Keratinocyte (primary cell): Measurements from ENCODE around the gene IFNAR1.

Source experiments
- CTCF ChIP-seq, 3 experiments: IDR thresholded peaks in 1 of 3; conservative IDR thresholded peaks in 1 of 3; optimal IDR thresholded peaks in 1 of 3; 2 replicates in 2 of 3; 3 replicates in 1 of 3; pipeline versions ENCODE3 to v1.5.1; 2011; ENCODE audit warnings: low read length in 3 of 3, mild to moderate bottlenecking in 3 of 3, moderate library complexity in 2 of 3, control low read depth in 1 of 3, inconsistent platforms in 1 of 3; ENCODE audit not compliant: insufficient read depth in 2 of 3; ENCODE audit errors: extremely low read depth in 1 of 3
- EZH2 ChIP-seq: IDR thresholded peaks from one replicate; pipeline ENCODE4 v1.6.1; 2012; ENCODE audit warnings: inconsistent platforms, mild to moderate bottlenecking, low read length, moderate library complexity

- no peak for TF ChIP-seq CTCF (optimal IDR thresholded peaks at IDR 0.05 in 1 of 3, IDR thresholded peaks at IDR 0.05 in 1 of 3, conservative IDR thresholded peaks at IDR 0.05 in 1 of 3; ENCODE audit: extremely low read depth in 1 of 3, insufficient read depth in 2 of 3, low read length in 3 of 3)
- TF ChIP-seq EZH2 = no peak
Observed at GRCh38 chr21:33394260-33394659, 69.5 kb downstream of the IFNAR1 start.
